ENCODE measurements around the gene ORMDL1.
"Not testable (repeated sequence)": the region's sequence is repeated elsewhere in the genome, so short reads cannot be mapped to it uniquely, and the experiment has no call there.

Gene ORMDL1

DNA sequence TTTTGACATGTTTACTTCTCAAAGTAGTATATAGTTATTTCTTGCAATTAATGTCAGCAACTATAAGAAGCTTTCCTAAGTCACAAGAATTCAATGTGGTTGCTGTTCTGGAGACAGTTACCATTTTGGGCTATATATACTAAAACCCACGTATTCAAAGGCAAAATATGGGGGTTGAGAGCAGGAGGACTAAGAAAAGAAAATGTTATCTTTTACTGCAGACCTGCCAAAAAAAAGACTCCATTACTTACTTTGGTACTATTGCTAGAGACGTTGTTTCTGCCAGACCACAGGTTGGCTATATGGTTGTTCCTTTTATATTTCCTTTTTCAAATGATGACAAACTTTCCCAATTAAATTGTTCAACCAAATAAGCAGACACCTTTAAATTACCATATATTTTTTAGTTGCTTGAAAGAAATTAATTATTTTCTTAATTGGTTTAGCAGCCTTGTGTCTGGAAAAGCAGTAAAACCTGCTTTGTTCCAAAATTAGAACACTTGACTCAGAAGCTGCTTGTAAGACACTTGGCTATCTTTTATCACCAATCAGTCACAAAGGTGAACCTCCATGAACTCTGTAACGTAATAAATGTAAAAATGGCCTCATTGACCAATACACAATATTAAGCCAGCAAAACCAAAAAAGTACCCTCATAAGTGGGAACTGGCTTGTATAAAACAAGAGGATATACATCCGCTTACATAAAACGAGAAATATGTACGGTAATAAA, 13.4 kb downstream of the ORMDL1 start:
- no peak for DNase-seq

- peak; percentile 17 for DNase-seq
Observed at GRCh38 chr2:189763908-189764661, 20.1 kb downstream of the ORMDL1 start.

DNA sequence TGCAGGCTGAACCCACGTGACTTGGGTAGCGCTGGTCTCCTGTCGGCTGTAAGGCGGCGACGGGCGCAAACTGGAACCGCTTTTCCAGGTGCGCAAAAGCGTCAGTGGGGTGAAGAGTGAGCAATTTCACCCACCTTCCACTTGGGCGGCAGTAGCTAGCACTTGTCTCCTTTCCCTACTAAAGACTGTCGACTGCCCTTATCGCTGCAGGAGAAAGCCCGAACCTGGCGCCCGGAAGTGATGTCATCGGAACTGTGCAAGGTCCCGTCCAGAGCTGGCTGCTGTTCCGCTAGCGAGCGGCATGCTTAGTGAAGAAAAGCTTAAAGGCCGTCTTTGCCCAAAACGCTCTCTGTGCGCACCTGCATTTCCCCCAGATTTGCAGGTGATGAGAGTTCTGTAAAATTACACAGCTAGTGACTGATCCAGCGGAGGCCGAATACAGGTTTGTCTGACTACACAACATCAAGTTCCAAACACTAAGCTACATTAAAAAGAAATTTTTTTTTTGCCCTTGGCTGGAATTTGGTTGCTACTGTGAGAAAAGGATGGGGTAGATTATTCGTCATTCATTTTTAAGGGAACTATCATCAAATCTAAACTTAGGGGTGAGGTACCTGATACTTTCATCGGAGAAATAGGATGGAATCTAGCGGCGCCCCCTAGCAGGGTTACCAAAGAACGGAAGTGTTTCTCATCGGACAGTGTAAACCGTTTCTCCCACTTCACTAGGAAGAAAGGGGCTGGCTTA, 21.4 kb downstream of the ORMDL1 start, which contains the start of gene OSGEPL1:
Gene OSGEPL1, minus strand, starts transcription at position 242 of the 748 bp plus-strand sequence. CDS start 1,152 bp downstream, outside the sequence.
- DNase-seq: peak; percentile 99

DNA sequence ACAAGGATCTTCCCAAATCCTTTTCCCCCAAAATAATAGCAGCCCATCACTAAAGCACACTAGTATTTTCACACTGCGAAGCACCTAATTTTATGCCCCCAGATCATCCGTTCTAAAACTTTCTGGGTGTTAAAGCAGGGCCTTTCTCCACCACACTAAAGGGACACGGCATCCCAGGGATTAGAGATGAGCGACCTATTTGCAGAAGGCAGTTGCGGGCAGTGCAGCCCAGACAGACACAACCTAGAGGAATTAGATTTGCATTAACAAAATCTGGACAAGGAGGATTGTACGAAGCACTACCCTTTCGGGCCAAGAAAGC, 21.9 kb downstream of the ORMDL1 start:
- no peak for DNase-seq

DNA sequence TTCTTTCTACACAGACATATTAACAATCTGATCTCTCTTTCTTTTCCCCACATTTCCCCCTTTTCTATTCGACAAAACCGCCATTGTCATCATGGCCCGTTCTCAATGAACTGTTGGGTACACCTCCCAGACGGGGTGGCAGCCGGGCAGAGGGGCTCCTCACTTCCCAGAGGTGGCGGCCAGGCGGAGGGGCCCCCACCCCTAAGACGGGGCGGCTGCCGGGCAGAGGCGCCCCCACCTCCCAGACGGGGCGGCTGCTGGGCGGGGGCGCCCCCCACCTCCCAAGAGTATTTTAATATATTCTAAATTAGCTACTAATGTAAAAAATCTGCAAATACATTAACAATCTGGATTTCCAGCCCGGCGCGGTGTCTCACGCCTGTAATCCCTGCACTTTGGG, 24.0 kb downstream of the ORMDL1 start:
- not testable (repeated sequence) for DNase-seq

DNA sequence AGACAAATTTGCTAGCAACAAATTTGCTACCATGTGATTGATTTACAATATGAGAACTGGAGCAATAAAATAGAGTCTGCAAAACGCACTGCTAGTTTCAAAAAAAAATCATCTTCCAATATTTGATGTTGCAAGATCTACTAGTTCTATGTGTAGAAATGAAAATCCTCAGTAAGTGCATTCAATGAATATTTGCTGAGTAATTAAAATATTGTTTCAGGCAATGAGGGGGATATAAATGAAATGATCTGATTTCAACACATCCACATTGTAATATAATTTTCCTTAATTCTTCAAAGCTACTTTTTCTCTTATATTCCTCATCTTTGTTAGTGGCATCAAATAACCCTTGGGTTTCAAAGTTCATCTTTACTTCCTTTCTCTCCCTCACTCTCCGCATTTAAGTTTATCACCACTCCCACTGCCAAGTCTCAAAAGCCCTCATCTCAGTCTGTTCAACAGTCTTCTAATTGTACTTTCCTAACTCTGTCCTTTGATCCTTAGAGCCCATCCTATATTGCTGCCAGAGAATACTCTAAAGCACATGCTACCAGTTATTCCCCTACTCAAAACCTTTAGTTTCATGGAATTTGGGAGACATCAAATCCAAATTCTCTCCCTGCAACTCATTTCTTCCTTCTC, 27.7 kb downstream of the ORMDL1 start:
- no peak for DNase-seq

DNA sequence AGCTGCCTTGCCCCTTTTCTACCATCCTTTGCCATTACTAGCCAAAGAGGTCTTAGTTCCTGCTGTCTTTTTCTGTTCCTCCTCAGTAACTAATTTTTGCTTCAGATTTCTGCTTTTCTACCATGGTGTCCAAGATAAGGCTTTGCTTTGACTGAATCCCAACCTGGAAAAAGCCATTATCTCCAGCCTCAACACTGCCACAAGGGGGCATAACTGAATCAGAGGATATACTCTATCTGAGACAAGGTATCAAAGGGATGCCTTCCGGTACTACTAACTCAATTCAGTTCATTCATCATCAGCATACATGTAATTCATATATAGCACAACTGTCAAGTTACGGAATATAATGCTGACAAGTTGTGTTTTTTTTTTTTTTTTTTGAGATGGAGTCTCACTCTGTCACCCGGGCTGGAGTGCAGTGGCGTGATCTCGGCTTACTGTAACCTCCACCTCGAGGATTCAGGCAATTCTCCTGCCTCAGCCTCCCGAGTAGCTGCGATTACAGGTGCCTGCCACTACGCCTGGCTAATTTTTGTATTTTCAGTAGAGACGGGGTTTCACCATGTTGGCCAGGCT, 33.0 kb downstream of the ORMDL1 start:
- peak; percentile 18 for DNase-seq

- no peak for DNase-seq
Observed at GRCh38 chr2:189729430-189729829, 54.7 kb downstream of the ORMDL1 start.

- no peak for DNase-seq
Observed at GRCh38 chr2:189726849-189727248, 57.3 kb downstream of the ORMDL1 start.

GRCh38 chr2:189726271-189726670, 57.9 kb downstream of the ORMDL1 start:
- no peak for DNase-seq

DNA sequence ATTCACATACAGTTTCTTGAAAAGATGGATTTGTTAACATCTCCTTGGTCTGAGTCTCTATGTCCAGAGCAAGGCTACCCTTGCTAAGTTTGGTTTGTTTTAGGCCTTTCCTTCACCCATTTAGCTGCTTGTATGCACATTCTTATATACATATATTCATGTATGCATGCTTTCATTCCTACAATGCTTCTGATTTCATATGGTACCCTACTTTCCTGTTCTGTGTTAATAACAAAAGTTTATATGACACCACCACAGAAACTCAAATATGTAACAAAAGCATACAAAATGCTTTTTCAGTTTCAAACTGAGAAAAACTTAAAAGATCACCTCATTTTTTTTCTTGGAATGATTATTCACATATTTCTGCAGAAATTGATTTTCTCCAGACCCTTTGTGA, 60.9 kb downstream of the ORMDL1 start:
- no peak for DNase-seq

All from retina (tissue), 1 donor.